CD14-positive monocyte (primary cell): Measurements from ENCODE around the gene DIS3L2. TPM values are rescaled to one million over a fixed set of nuclear protein-coding genes. Genes with fewer than 3 reads are reported as not detected.

ENCODE experiments used
- DNase-seq, 3 donors: peaks; one replicate each; pipeline ENCODE4 v3.0.0-alpha.2; 2011 to 2022
- H2AFZ ChIP-seq: 2 replicates; pipeline ENCODE4 v1.6.0; 2012; ENCODE audit warnings: mild to moderate bottlenecking, low read depth, low read length, inconsistent platforms; ENCODE audit not compliant: insufficient read depth, poor library complexity, severe bottlenecking
- H3K27ac ChIP-seq, 2 donors: 1 replicate in 1 of 2; 2 replicates in 1 of 2; pipeline ENCODE4 v1.5.1; 2012 to 2013; ENCODE audit warnings: low read length in 2 of 2, control low read depth in 1 of 2, inconsistent platforms in 1 of 2, low read depth in 1 of 2, mild to moderate bottlenecking in 1 of 2
- H3K27me3 ChIP-seq, 2 donors: one replicate each; pipeline versions ENCODE4 v1.6.0 to v1.6.1; 2011 to 2013; ENCODE audit warnings: low read length in 2 of 2; ENCODE audit not compliant: control insufficient read depth in 2 of 2, insufficient read depth in 2 of 2
- H3K36me3 ChIP-seq, 2 donors: replicated peaks in 1 of 2; 1 replicate in 1 of 2; 2 replicates in 1 of 2; pipeline versions ENCODE4 v1.5.1 to v1.6.1; 2012 to 2013; ENCODE audit warnings: low read length in 2 of 2, control low read depth in 1 of 2, inconsistent platforms in 1 of 2, mild to moderate bottlenecking in 1 of 2; ENCODE audit not compliant: insufficient read depth in 2 of 2, control insufficient read depth in 1 of 2
- H3K4me1 ChIP-seq, 2 donors: 1 replicate in 1 of 2; 2 replicates in 1 of 2; pipeline versions ENCODE4 v1.5.1 to v1.6.1; 2012 to 2013; ENCODE audit warnings: low read length in 2 of 2, control low read depth in 1 of 2, inconsistent platforms in 1 of 2, mild to moderate bottlenecking in 1 of 2, moderate library complexity in 1 of 2; ENCODE audit not compliant: insufficient read depth in 2 of 2, control insufficient read depth in 1 of 2
- H3K4me2 ChIP-seq: replicated peaks from 2 replicates; pipeline ENCODE3; 2012; ENCODE audit warnings: low read length, moderate library complexity, mild to moderate bottlenecking; ENCODE audit not compliant: poor library complexity, severe bottlenecking; ENCODE audit errors: extremely low read depth
- H3K4me3 ChIP-seq, 3 experiments: fragments of 200-600 bp in 1 of 3; sonication (generic) in 1 of 3; replicated peaks in 1 of 3; 1 replicate in 2 of 3; 2 replicates in 1 of 3; pipeline ENCODE4 v1.5.1; 2011 to 2013; ENCODE audit warnings: low read length in 3 of 3, mild to moderate bottlenecking in 3 of 3, control low read depth in 2 of 3, low read depth in 2 of 3, inconsistent platforms in 1 of 3, moderate library complexity in 1 of 3
- H3K79me2 ChIP-seq: 2 replicates; pipeline ENCODE4 v1.6.0; 2012; ENCODE audit warnings: mild to moderate bottlenecking, control low read depth, inconsistent platforms, low read length, moderate library complexity; ENCODE audit not compliant: insufficient read depth
- H3K9ac ChIP-seq: 2 replicates; pipeline ENCODE4 v1.6.0; 2017; ENCODE audit warnings: low read length, mild to moderate bottlenecking; ENCODE audit not compliant: insufficient read depth, poor library complexity, severe bottlenecking
- H3K9me3 ChIP-seq, 2 donors: replicated peaks in 1 of 2; 1 replicate in 1 of 2; 2 replicates in 1 of 2; pipeline versions ENCODE4 v1.5.1 to v1.6.1; 2012 to 2013; ENCODE audit warnings: low read length in 2 of 2, control low read depth in 1 of 2; ENCODE audit not compliant: control insufficient read depth in 1 of 2, insufficient read depth in 1 of 2
- H4K20me1 ChIP-seq: 2 replicates; pipeline ENCODE4 v1.6.0; 2012; ENCODE audit warnings: mild to moderate bottlenecking, low read length, control low read depth, moderate library complexity; ENCODE audit not compliant: insufficient read depth
- H3K27ac Mint-ChIP-seq, 7 donors: one replicate each; pipeline ENCODE4 v1.8.0; 2020; ENCODE audit warnings: mild to moderate bottlenecking in 7 of 7, mixed read lengths in 7 of 7, moderate library complexity in 6 of 7, inconsistent platforms in 2 of 7
- H3K27me3 Mint-ChIP-seq, 3 donors: one replicate each; pipeline ENCODE4 v1.8.0; 2021 to 2022; ENCODE audit warnings: low read depth in 3 of 3, mild to moderate bottlenecking in 3 of 3, mixed read lengths in 3 of 3, moderate library complexity in 3 of 3, inconsistent platforms in 1 of 3
- H3K36me3 Mint-ChIP-seq, 2 donors: one replicate each; pipeline ENCODE4 v1.8.0; 2020; ENCODE audit warnings: mixed read lengths in 2 of 2, inconsistent platforms in 1 of 2, mild to moderate bottlenecking in 1 of 2
- H3K4me1 Mint-ChIP-seq: one replicate; pipeline ENCODE4 v1.8.0; 2020; ENCODE audit warnings: mild to moderate bottlenecking, mixed read lengths
- H3K4me3 Mint-ChIP-seq, 2 donors: one replicate each; pipeline ENCODE4 v1.8.0; 2020; ENCODE audit warnings: mild to moderate bottlenecking in 2 of 2, mixed read lengths in 2 of 2, moderate library complexity in 1 of 2
- H3K9me3 Mint-ChIP-seq, 7 donors: one replicate each; pipeline ENCODE4 v1.8.0; 2020 to 2022; ENCODE audit warnings: mixed read lengths in 7 of 7, mild to moderate bottlenecking in 6 of 7, moderate library complexity in 6 of 7, inconsistent platforms in 2 of 7
- WGBS: methylation state at CpG from one replicate; pipeline ENCODE4 v1.1.5; 2013; ENCODE audit warnings: missing lambda C conversion rate; ENCODE audit not compliant: insufficient coverage; 5-methylcytosine and 5-hydroxymethylcytosine counted together
- intact Hi-C, 2 donors: fragments of 100-400 bp; cut with micrococcal nuclease; formaldehyde crosslinking; loops; one replicate each; pipeline versions ENCODE4 v1.15.0 to v1.15.1; 2023
- polyA plus RNA-seq, 3 donors: library from polyadenylated mRNA; depleted of rRNA in 1 of 3; unstranded in 2 of 3; stranded (reverse) in 1 of 3; fragments of 300-500 nt in 2 of 3; fragments of >200 nt in 1 of 3; fragmentation: Illumina TruSeq in 2 of 3; gene quantifications; 1 replicate in 2 of 3; 2 replicates in 1 of 3; pipeline ENCODE4 v1.2.3, GENCODE V29; 2012 to 2021
- TF ChIP-seq, protein P1 (sequence below): fragments of 200-600 bp; IDR thresholded peaks from one replicate; pipeline ENCODE4 v1.8.0; 2022; ENCODE audit warnings: antibody characterized with exemption, mild to moderate bottlenecking

The DIS3L2 gene
- polyA plus RNA-seq, 3 donors = 6.0 to 21.7 (median 6.4) TPM

DNA sequence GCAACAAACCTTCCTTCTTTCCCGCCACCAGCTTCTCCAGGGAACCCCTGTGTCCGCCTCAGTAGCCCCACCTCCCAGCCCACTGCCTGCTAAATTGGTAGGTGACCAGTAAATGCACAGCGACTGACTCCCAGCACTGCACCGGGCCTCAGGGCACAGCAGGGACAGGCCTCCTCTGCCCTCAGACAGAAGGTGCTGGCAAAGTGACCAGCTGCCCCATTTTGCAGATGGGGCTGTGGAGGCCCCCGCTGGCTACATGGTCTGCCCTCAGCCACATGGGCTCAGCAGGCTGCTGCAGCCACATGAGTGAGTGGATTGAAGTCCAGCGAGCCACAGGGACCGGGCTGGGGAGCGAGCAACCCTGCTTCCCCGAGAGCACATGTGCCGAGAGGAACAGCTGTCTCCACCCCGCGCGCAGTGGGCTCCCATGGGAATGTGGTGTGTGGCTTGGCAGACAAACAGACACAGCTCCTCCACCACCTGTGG, 27.6 kb upstream of the DIS3L2 start:
- Mint-ChIP-seq H3K4me3 (no peak overlapping the region), H3K4me1 (no peaks in the 10 kb centered on the region), H3K9me3 (peaks cover 0 to 2% (median 0%) of the 10 kb centered on the region in 7 donors), H3K27ac (no peak overlapping the region), H3K27me3 (peaks cover 8 to 12% (median 12%) of the 10 kb centered on the region in 3 donors), H3K36me3 (no peaks in the 10 kb centered on the region)
- Histone ChIP-seq H4K20me1 (no peaks in the 10 kb centered on the region), H3K79me2 (no peaks in the 10 kb centered on the region), H3K36me3 (no peaks in the 10 kb centered on the region), H3K4me1 (no peaks in the 10 kb centered on the region), H3K27me3 (peaks cover 0 to 13% of the 10 kb centered on the region in 2 donors), H3K9ac (no peak overlapping the region), H3K4me2 (no peak overlapping the region), H3K4me3 (no peak overlapping the region), H2AFZ (no peak overlapping the region), H3K27ac (no peak overlapping the region), H3K9me3 (no peaks in the 10 kb centered on the region)
- no peak for DNase-seq
- TF ChIP-seq, protein P1, sequence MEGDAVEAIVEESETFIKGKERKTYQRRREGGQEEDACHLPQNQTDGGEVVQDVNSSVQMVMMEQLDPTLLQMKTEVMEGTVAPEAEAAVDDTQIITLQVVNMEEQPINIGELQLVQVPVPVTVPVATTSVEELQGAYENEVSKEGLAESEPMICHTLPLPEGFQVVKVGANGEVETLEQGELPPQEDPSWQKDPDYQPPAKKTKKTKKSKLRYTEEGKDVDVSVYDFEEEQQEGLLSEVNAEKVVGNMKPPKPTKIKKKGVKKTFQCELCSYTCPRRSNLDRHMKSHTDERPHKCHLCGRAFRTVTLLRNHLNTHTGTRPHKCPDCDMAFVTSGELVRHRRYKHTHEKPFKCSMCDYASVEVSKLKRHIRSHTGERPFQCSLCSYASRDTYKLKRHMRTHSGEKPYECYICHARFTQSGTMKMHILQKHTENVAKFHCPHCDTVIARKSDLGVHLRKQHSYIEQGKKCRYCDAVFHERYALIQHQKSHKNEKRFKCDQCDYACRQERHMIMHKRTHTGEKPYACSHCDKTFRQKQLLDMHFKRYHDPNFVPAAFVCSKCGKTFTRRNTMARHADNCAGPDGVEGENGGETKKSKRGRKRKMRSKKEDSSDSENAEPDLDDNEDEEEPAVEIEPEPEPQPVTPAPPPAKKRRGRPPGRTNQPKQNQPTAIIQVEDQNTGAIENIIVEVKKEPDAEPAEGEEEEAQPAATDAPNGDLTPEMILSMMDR = no peak
- intact Hi-C loops = no loop called here
- WGBS = 100% methylated on average over 5 of the region's 13 CpGs

DNA sequence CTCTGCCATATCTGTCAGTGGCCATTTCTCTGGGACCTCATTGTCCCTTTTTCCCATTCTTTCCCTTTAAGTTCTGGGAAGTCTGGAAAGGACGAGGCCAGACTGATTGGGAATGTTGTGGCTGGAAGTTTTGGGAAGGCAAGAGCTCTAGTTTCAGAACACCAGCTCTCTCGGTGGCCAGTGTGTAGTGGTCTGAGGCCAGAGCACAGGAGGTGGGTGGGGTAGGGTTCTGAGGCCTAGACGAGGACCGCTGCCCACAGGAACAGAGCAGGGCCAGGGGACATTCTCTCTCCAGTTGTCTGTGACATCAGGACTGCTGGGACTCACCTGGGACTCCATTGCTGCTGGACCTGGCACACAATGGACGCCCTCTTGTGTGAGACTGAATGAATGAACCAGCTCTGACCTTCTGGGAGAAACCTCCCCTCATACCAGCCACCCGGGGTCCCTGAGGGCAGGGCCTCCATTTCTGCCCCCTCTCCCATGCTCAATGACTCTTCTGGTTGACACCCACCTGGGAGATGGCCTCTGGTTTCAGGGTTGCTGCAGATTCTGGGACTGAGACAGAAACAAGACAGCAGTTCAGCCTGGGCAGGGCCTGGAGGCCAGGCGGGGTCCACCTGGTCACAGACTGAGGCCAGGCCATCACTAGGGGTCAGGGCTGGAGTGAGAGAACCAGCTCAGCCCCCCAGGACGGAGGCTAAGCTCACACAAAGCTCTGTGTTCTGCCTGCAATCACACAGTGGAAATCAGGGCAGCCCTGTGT, 26.9 kb upstream of the DIS3L2 start:
- H4K20me1 ChIP-seq = no peaks in the 10 kb centered on the region
- no peaks in the 10 kb centered on the region for H3K4me1 Mint-ChIP-seq
- peaks cover 4 to 7% (median 7%) of the 10 kb centered on the region in 3 donors for H3K27me3 Mint-ChIP-seq
- H3K27ac ChIP-seq = no peak overlapping the region
- 89% methylated on average over 6 of the region's 8 CpGs for WGBS
- no peak overlapping the region for H3K9ac ChIP-seq
- H3K9me3 ChIP-seq = no peaks in the 10 kb centered on the region
- peak overlapping the region in 1 of 7 donors; percentile 43 for H3K27ac Mint-ChIP-seq
- peaks cover 0 to 8% of the 10 kb centered on the region in 2 donors for H3K27me3 ChIP-seq
- no peaks in the 10 kb centered on the region for H3K36me3 ChIP-seq
- H3K4me3 Mint-ChIP-seq = no peak overlapping the region
- no peak overlapping the region for H3K4me2 ChIP-seq
- peaks cover 0 to 2% (median 0%) of the 10 kb centered on the region in 7 donors for H3K9me3 Mint-ChIP-seq
- H2AFZ ChIP-seq = no peak overlapping the region
- intact Hi-C loops = no loop called here
- H3K4me3 ChIP-seq = no peak overlapping the region
- DNase-seq = no peak
- H3K79me2 ChIP-seq = no peaks in the 10 kb centered on the region
- no peaks in the 10 kb centered on the region for H3K4me1 ChIP-seq
- H3K36me3 Mint-ChIP-seq = no peaks in the 10 kb centered on the region
- TF ChIP-seq, protein P1 = no peak
